22Rv1 (cell line): ENCODE results near the gene ANKS1B.

Experiments
- H3K27ac ChIP-seq: fragments of 450-650 bp; 2 replicates; pipeline ENCODE4 v1.5.1; 2017
- CTCF ChIP-seq: fragments of 450-650 bp; IDR thresholded peaks from 2 replicates; pipeline ENCODE4 v1.5.1; 2017; ENCODE audit warnings: mild to moderate bottlenecking
- ZFX ChIP-seq: fragments of 450-650 bp; IDR thresholded peaks from 2 replicates; pipeline ENCODE4 v1.6.1; 2017; ENCODE audit warnings: antibody characterized with exemption, borderline replicate concordance

ANKS1B gene

GRCh38 chr12:98818239-98818638 is 1166.5 kb downstream of the ANKS1B start:
- TF ChIP-seq ZFX (no peak), CTCF (no peak)
- no peak overlapping the region for H3K27ac ChIP-seq

GRCh38 chr12:98817742-98818141 is 1167.0 kb downstream of the ANKS1B start:
- no peak overlapping the region for H3K27ac ChIP-seq

GRCh38 chr12:98816720-98817119 is 1168.0 kb downstream of the ANKS1B start:
- H3K27ac ChIP-seq = no peak overlapping the region
- no peak for TF ChIP-seq CTCF
- TF ChIP-seq ZFX = no peak

More at GRCh38 chr12:98817742-98818141, 1167.0 kb downstream of the ANKS1B start:
- TF ChIP-seq CTCF (no peak), ZFX (no peak)

GRCh38 chr12:98814254-98814653 is 1170.5 kb downstream of the ANKS1B start:
- TF ChIP-seq ZFX (no peak), CTCF (no peak)
- H3K27ac ChIP-seq = no peak overlapping the region

- TF ChIP-seq CTCF = no peak
- TF ChIP-seq ZFX = no peak
- H3K27ac ChIP-seq = no peak overlapping the region
These were observed 1172.5 kb downstream of the ANKS1B start for GRCh38 chr12:98812225-98812624.

GRCh38 chr12:98808243-98808875 is 1176.4 kb downstream of the ANKS1B start:
- no peak overlapping the region for H3K27ac ChIP-seq
- TF ChIP-seq ZFX = no peak

GRCh38 chr12:98807187-98807586 is 1177.5 kb downstream of the ANKS1B start:
- TF ChIP-seq CTCF = no peak
- TF ChIP-seq ZFX = no peak
- H3K27ac ChIP-seq = no peak overlapping the region
